SH-SY5Y (cell line): ENCODE results near the gene DGUOK.

Source experiments
- GATA2 ChIP-seq: IDR thresholded peaks from 2 replicates; pipeline ENCODE4 v1.6.1; 2011; ENCODE audit warnings: mild to moderate bottlenecking, low read depth, low read length
- GATA3 ChIP-seq: IDR thresholded peaks from 2 replicates; pipeline ENCODE4 v1.6.1; 2011; ENCODE audit warnings: low read depth, mild to moderate bottlenecking, low read length, moderate library complexity

DNA sequence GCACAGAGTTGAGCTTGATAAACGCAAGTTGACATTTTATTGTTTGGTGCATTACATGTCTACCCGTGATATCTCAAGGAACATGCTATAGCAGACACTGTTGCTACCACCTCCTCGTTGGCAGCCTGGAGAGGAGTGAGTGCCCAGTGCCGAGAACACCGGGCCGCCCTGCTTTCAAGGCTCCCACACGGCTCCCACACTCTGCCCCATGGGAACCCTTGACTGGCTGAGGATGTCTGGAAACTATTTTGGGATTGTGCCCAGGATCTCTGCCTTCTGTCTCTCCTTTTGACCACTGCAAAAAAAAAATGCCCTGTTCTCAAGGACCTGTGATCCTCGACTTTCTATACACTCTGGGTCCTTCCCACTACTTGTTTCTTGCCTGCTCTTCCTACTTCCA lies 79.1 kb downstream of the DGUOK start:
- TF ChIP-seq GATA2: no peak
- TF ChIP-seq GATA3: no peak
